ENCODE results near the gene PVRIG. TPM values are rescaled to one million over a fixed set of nuclear protein-coding genes. Genes with fewer than 3 reads are reported as not detected.
"Not testable (repeated sequence)": the region's sequence is repeated elsewhere in the genome, so short reads cannot be mapped to it uniquely, and the experiment has no call there.

PVRIG gene
- polyA plus RNA-seq, 2 donors, result 0.24 to 0.31 TPM

DNA sequence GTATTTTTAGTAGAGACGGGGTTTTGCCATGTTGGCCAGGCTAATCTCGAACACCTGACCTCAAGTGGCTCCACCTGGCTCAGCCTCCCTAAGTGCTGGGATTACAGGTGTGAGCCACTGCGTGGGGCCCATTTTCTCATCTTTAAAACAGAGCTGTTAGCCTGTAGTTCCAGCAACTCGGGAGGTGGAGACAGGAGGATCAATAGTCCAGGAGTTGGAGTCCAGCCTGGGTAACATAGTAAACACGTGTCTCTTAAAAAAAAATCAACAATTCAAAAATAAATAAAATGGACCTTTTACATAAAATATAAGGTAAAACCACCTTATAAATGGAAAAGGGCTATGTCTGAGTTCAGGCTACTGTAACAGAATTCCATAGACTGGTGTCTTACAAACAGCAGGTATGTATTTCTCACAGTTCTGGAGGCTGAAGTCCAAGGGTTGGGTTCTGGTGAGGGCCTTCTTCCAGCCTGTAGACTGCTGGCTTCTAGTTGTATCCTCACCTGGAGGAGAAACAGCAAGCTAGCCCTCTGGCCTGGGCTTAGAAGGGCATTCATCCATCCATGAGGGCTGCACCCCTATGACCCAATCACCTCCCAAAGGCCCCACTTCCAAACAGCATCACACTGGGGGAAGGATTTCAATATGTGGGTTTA, 7.0 kb upstream of the PVRIG start:
- Histone ChIP-seq H3K27ac (ENCODE audit: low read depth in 2 of 2, low read length in 1 of 2) (no peak overlapping the region), H3K4me3 (ENCODE audit: low read depth in 1 of 2, low read length in 2 of 2) (no peak overlapping the region), H3K9me3 (ENCODE audit: control insufficient read depth in 2 of 2, insufficient read depth in 1 of 2, low read depth in 1 of 2, low read length in 1 of 2) (no peaks in the 10 kb centered on the region), H3K27me3 (ENCODE audit: control insufficient read depth in 1 of 2, insufficient read depth in 2 of 2, low read length in 2 of 2) (no peaks in the 10 kb centered on the region), H3K4me1 (ENCODE audit: control insufficient read depth in 2 of 2, insufficient read depth in 2 of 2, low read length in 1 of 2) (no peaks in the 10 kb centered on the region), H3K36me3 (ENCODE audit: control insufficient read depth in 2 of 2, insufficient read depth in 2 of 2, low read length in 1 of 2) (no peaks in the 10 kb centered on the region)
- 66 to 81% methylated on average over 5 of the region's 5 CpGs for WGBS, 2 donors

DNA sequence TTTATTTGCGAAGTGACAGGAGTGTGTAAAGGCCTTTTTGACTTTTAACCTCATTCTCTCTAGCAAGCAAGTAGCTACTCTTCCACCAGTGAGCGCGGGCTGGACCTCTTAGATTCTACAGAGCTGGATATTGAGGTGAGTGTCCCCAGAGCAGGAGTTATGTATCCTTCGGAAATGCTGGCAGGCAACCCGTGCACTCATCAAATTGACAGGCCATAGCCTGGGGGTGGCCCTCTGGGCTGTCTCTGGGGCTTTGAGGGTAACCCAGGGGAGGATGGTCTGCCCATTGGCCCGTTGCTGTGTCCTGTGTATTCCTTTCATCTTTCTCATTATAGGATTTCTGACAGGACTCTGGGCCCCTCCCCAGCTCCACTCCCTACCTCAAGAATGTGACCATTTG, 6.1 kb upstream of the PVRIG start:
- WGBS, 2 donors, result 61 to 66% methylated on average over 6 of the region's 6 CpGs
- Histone ChIP-seq H3K4me1 (ENCODE audit: control insufficient read depth in 2 of 2, insufficient read depth in 2 of 2, low read length in 1 of 2) (no peaks in the 10 kb centered on the region), H3K9me3 (ENCODE audit: control insufficient read depth in 2 of 2, insufficient read depth in 1 of 2, low read depth in 1 of 2, low read length in 1 of 2) (no peaks in the 10 kb centered on the region), H3K27ac (ENCODE audit: low read depth in 2 of 2, low read length in 1 of 2) (no peak overlapping the region), H3K27me3 (ENCODE audit: control insufficient read depth in 1 of 2, insufficient read depth in 2 of 2, low read length in 2 of 2) (no peaks in the 10 kb centered on the region), H3K4me3 (ENCODE audit: low read depth in 1 of 2, low read length in 2 of 2) (no peak overlapping the region), H3K36me3 (ENCODE audit: control insufficient read depth in 2 of 2, insufficient read depth in 2 of 2, low read length in 1 of 2) (no peaks in the 10 kb centered on the region)

DNA sequence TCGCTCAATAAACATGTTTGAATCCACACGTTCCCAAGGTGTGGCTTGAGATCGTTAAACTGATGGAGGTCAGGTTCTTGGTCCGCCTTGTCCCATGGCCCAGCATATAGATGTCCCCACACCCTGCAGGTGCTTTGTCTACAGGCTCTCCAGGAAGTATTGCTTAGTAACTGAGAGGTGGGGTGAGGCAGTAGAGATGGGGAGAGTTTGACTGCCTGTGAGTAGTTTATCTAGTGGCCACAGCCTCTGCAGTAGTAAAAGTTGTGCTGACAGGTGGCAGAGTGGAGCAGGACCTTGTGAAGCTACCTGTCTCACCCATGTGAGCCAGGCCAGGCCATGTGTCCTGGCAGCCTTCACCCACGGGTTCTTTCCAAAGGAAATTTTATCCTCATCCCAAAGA, 5.4 kb upstream of the PVRIG start:
- not testable (repeated sequence) for H3K4me1 ChIP-seq (ENCODE audit: control insufficient read depth in 2 of 2, insufficient read depth in 2 of 2, low read length in 1 of 2); H3K4me3 ChIP-seq (ENCODE audit: low read depth in 1 of 2, low read length in 2 of 2); H3K27me3 ChIP-seq (ENCODE audit: control insufficient read depth in 1 of 2, insufficient read depth in 2 of 2, low read length in 2 of 2); H3K36me3 ChIP-seq (ENCODE audit: control insufficient read depth in 2 of 2, insufficient read depth in 2 of 2, low read length in 1 of 2); H3K27ac ChIP-seq (ENCODE audit: low read depth in 2 of 2, low read length in 1 of 2); H3K9me3 ChIP-seq (ENCODE audit: control insufficient read depth in 2 of 2, insufficient read depth in 1 of 2, low read depth in 1 of 2, low read length in 1 of 2)
- 61 to 66% methylated on average over 5 of the region's 5 CpGs for WGBS, 2 donors

DNA sequence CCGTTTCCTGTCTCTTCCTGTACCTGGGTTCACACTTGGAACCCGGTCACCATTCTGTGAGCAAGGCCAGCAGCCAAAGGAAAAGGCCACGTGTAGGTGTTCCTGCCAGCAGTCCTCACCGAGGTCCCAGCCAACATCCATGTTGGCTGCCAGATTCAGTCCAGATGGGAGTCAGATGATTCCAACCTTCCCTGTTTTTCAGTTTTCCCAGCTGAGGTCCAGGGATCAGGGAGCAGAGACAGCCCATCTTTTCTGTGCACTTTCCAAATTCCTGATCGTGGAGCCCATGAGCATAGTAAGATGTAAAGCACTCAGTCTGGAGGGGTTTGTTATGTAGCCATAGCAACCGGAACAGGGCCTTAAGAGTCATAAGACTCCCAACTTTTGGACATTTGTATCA, 3.9 kb upstream of the PVRIG start:
- Histone ChIP-seq H3K27me3 (ENCODE audit: control insufficient read depth in 1 of 2, insufficient read depth in 2 of 2, low read length in 2 of 2) (no peaks in the 10 kb centered on the region), H3K4me1 (ENCODE audit: control insufficient read depth in 2 of 2, insufficient read depth in 2 of 2, low read length in 1 of 2) (no peaks in the 10 kb centered on the region), H3K9me3 (ENCODE audit: control insufficient read depth in 2 of 2, insufficient read depth in 1 of 2, low read depth in 1 of 2, low read length in 1 of 2) (no peaks in the 10 kb centered on the region), H3K4me3 (ENCODE audit: low read depth in 1 of 2, low read length in 2 of 2) (no peak overlapping the region), H3K27ac (ENCODE audit: low read depth in 2 of 2, low read length in 1 of 2) (no peak overlapping the region), H3K36me3 (ENCODE audit: control insufficient read depth in 2 of 2, insufficient read depth in 2 of 2, low read length in 1 of 2) (no peaks in the 10 kb centered on the region)
- WGBS, 2 donors, result 39 to 51% methylated on average over 6 of the region's 6 CpGs

DNA sequence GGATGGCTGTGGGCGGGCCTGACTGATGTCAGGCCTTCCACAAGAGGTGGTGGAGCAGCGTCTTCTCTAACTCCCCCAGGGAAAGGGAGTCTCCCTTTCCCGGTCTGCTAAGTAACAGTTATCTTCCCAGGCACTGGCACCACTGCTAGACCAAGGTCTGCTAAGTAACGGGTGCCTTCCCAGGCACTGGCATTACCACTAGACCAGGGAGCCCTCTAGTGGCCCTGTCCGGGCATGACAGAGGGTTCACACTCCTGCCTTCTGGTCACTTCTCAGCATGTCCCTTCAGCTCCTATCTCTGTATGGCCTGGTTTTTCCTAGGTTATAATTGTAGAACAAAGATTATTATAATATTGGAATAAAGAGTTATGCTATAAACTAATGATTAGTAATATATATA, 1.8 kb upstream of the PVRIG start:
- H3K27ac ChIP-seq (ENCODE audit: low read depth in 2 of 2, low read length in 1 of 2); H3K4me3 ChIP-seq (ENCODE audit: low read depth in 1 of 2, low read length in 2 of 2); H3K27me3 ChIP-seq (ENCODE audit: control insufficient read depth in 1 of 2, insufficient read depth in 2 of 2, low read length in 2 of 2); H3K4me1 ChIP-seq (ENCODE audit: control insufficient read depth in 2 of 2, insufficient read depth in 2 of 2, low read length in 1 of 2); H3K9me3 ChIP-seq (ENCODE audit: control insufficient read depth in 2 of 2, insufficient read depth in 1 of 2, low read depth in 1 of 2, low read length in 1 of 2); H3K36me3 ChIP-seq (ENCODE audit: control insufficient read depth in 2 of 2, insufficient read depth in 2 of 2, low read length in 1 of 2): not testable (repeated sequence)
- 0% methylated on average over 1 to 2 of the region's 5 CpGs for WGBS, 2 donors

DNA sequence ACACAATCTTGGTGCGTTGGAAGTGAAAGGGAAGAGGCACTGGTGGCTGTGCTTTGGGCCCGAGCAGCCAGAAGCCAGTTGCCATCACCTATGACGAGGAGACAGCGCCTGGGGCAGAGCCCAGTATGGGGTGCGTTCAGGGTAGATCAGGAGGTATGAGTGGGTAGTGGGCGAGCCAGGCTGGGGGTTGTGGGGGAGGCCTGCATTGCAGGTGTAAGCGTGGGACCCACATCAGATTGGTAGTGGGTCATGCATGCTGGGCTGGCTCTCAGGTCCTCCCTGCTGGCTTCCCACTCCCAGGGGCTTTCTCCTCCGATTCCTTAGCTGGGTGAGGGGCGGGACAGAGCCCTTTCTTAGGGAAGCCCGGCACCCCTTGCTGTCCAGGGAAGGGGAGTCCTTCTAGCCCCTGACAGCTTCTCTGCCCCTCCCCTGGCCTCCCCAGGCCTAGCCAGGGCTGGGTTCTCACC, 445 bp upstream of the PVRIG start:
- Histone ChIP-seq H3K27me3 (ENCODE audit: control insufficient read depth in 1 of 2, insufficient read depth in 2 of 2, low read length in 2 of 2) (no peaks in the 10 kb centered on the region), H3K4me3 (ENCODE audit: low read depth in 1 of 2, low read length in 2 of 2) (no peak overlapping the region), H3K36me3 (ENCODE audit: control insufficient read depth in 2 of 2, insufficient read depth in 2 of 2, low read length in 1 of 2) (no peaks in the 10 kb centered on the region), H3K9me3 (ENCODE audit: control insufficient read depth in 2 of 2, insufficient read depth in 1 of 2, low read depth in 1 of 2, low read length in 1 of 2) (no peaks in the 10 kb centered on the region), H3K4me1 (ENCODE audit: control insufficient read depth in 2 of 2, insufficient read depth in 2 of 2, low read length in 1 of 2) (no peaks in the 10 kb centered on the region), H3K27ac (ENCODE audit: low read depth in 2 of 2, low read length in 1 of 2) (peak overlapping the region in 1 of 2 donors; percentile 42)
- WGBS, 2 donors, result 76 to 80% methylated on average over 7 to 10 of the region's 10 CpGs

DNA sequence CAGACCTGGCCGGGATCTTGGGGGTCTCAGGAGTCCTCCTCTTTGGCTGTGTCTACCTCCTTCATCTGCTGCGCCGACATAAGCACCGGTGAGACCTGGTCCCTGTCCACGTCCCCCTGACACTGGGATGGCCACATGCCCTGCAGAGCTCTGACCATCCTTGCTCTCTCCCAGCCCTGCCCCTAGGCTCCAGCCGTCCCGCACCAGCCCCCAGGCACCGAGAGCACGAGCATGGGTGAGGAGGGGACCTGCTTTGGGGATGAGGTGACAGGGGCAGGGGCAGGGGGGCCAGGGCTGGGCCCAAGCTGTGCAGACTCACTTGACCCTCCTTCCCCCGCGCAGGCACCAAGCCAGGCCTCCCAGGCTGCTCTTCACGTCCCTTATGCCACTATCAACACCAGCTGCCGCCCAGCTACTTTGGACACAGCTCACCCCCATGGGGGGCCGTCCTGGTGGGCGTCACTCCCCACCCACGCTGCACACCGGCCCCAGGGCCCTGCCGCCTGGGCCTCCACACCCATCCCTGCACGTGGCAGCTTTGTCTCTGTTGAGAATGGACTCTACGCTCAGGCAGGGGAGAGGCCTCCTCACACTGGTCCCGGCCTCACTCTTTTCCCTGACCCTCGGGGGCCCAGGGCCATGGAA, 959 bp downstream of the PVRIG start:
- Histone ChIP-seq H3K4me3 (ENCODE audit: low read depth in 1 of 2, low read length in 2 of 2) (peak overlapping the region in 1 of 2 donors; percentile 39), H3K9me3 (ENCODE audit: control insufficient read depth in 2 of 2, insufficient read depth in 1 of 2, low read depth in 1 of 2, low read length in 1 of 2) (no peaks in the 10 kb centered on the region), H3K27me3 (ENCODE audit: control insufficient read depth in 1 of 2, insufficient read depth in 2 of 2, low read length in 2 of 2) (no peaks in the 10 kb centered on the region), H3K36me3 (ENCODE audit: control insufficient read depth in 2 of 2, insufficient read depth in 2 of 2, low read length in 1 of 2) (no peaks in the 10 kb centered on the region), H3K27ac (ENCODE audit: low read depth in 2 of 2, low read length in 1 of 2) (peak overlapping the region; percentile 43 to 80), H3K4me1 (ENCODE audit: control insufficient read depth in 2 of 2, insufficient read depth in 2 of 2, low read length in 1 of 2) (no peaks in the 10 kb centered on the region)
- 74 to 76% methylated on average over 22 of the region's 22 CpGs for WGBS, 2 donors

DNA sequence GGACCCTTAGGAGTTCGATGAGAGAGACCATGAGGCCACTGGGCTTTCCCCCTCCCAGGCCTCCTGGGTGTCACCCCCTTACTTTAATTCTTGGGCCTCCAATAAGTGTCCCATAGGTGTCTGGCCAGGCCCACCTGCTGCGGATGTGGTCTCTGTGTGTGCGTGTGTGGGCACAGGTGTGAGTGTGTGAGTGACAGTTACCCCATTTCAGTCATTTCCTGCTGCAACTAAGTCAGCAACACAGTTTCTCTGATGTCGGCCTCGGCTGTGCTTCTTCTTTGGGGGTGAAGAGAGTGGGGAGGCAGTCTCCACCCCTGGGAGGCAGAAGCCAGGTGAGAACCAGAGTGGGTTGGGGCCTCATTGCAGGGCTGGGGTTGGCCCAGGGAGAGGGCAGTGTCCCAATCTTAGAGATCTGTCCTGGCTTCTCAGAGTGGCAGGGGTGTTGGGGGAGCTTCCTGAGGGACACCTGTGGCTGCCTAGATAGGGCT, 1.5 kb downstream of the PVRIG start:
- Histone ChIP-seq H3K9me3 (ENCODE audit: control insufficient read depth in 2 of 2, insufficient read depth in 1 of 2, low read depth in 1 of 2, low read length in 1 of 2) (no peaks in the 10 kb centered on the region), H3K36me3 (ENCODE audit: control insufficient read depth in 2 of 2, insufficient read depth in 2 of 2, low read length in 1 of 2) (no peaks in the 10 kb centered on the region), H3K27me3 (ENCODE audit: control insufficient read depth in 1 of 2, insufficient read depth in 2 of 2, low read length in 2 of 2) (no peaks in the 10 kb centered on the region), H3K4me1 (ENCODE audit: control insufficient read depth in 2 of 2, insufficient read depth in 2 of 2, low read length in 1 of 2) (no peaks in the 10 kb centered on the region), H3K4me3 (ENCODE audit: low read depth in 1 of 2, low read length in 2 of 2) (peak overlapping the region in 1 of 2 donors; percentile 20), H3K27ac (ENCODE audit: low read depth in 2 of 2, low read length in 1 of 2) (peak overlapping the region; percentile 44 to 80)
- WGBS, 2 donors, result 70 to 79% methylated on average over 5 of the region's 5 CpGs

DNA sequence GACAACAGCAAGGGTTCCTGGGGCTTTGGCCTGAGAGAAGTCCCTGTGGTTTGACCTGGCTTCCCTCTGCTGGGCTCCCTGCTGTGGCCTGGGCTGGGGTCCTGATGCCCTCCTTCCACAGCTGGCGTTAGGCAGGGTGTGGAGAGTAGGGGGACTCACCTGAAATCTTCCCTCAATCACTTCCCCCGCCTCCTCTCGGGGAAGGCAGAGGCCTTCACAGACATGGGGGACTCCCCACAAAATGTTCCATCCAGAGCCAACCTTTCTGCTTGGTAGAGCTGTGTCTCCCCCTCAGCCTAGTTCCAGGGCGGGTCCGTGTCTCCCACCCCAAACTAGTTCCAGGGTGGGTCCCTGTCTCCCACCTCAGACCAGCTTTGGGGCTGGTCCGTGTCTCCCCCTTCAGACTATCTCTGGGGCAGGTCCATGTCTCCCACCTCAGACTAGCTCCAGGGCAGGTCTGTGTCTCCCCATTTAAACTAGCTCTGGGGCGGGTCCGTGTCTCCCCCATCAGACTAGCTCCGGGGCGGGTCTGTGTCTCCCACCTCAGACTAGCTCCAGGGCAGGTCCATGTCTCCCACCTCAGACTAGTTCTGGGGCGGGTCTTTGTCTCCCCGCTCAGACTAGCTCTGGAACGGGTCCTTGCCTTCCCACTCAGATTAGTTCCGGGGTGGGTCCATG, 2.2 kb downstream of the PVRIG start:
- Histone ChIP-seq H3K27ac (ENCODE audit: low read depth in 2 of 2, low read length in 1 of 2) (peak overlapping the region; percentile 36 to 44), H3K9me3 (ENCODE audit: control insufficient read depth in 2 of 2, insufficient read depth in 1 of 2, low read depth in 1 of 2, low read length in 1 of 2) (no peaks in the 10 kb centered on the region), H3K36me3 (ENCODE audit: control insufficient read depth in 2 of 2, insufficient read depth in 2 of 2, low read length in 1 of 2) (no peaks in the 10 kb centered on the region), H3K4me3 (ENCODE audit: low read depth in 1 of 2, low read length in 2 of 2) (no peak overlapping the region), H3K4me1 (ENCODE audit: control insufficient read depth in 2 of 2, insufficient read depth in 2 of 2, low read length in 1 of 2) (no peaks in the 10 kb centered on the region), H3K27me3 (ENCODE audit: control insufficient read depth in 1 of 2, insufficient read depth in 2 of 2, low read length in 2 of 2) (no peaks in the 10 kb centered on the region)
- WGBS, 2 donors, result 77 to 80% methylated on average over 14 of the region's 14 CpGs

Measured in esophagus (tissue), 2 donors.